ENCODE data around the gene ZNF609. TPM values are rescaled to one million over a fixed set of nuclear protein-coding genes. Genes with fewer than 3 reads are reported as not detected.

ZNF609 gene
- total RNA-seq, 2 donors from 2014 or later, result 52.3 to 54.8 TPM

DNA sequence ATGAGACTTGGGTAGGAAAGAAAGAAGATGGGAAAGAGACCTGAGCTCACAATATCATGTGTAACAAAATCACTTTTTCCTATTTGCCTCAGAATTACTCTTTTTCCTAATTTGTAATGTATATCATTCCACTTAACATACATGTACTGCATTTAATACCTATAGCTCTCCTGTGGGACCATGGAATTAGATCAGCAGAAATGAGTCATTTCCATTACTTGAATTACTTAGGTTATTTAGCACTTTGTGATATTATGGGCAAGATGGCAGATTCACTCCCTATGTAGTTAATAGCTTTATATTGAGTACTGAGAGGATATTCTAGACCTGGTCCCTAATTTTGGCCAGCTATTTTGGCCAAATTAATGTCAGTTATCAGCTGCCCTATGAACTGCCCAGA, 70.5 kb downstream of the ZNF609 start:
- no peaks in the 10 kb centered on the region for H3K27me3 Mint-ChIP-seq (ENCODE audit: insufficient read depth)
- H3K27ac Mint-ChIP-seq, result no peak overlapping the region
- peaks cover 18% of the 10 kb centered on the region for H3K36me3 Mint-ChIP-seq (ENCODE audit: low read depth)
- H3K9me3 Mint-ChIP-seq, result no peaks in the 10 kb centered on the region
- no peak overlapping the region for H3K27ac ChIP-seq (ENCODE audit: low read depth, low read length)
- TF ChIP-seq CTCF (conservative IDR thresholded peaks at IDR 0.05), result no peak
- no peak overlapping the region for H3K4me3 ChIP-seq (ENCODE audit: low read length)
- H3K9me3 ChIP-seq (ENCODE audit: control insufficient read depth, low read length), result no peaks in the 10 kb centered on the region
- H3K4me1 ChIP-seq (ENCODE audit: control insufficient read depth, insufficient read depth, low read length), result no peaks in the 10 kb centered on the region
- no peak overlapping the region for H3K4me3 Mint-ChIP-seq
- no peak overlapping the region for H3K9ac ChIP-seq (ENCODE audit: extremely low read depth, low read length, poor library complexity, severe bottlenecking)
- DNase-seq, result no peak
- peaks cover 32% of the 10 kb centered on the region for H3K4me1 Mint-ChIP-seq
- H3K27me3 ChIP-seq (ENCODE audit: control insufficient read depth, insufficient read depth, low read length, poor library complexity, severe bottlenecking), result no peaks in the 10 kb centered on the region
- H3K36me3 ChIP-seq (ENCODE audit: control insufficient read depth, insufficient read depth, low read length), result peaks cover 19% of the 10 kb centered on the region

- Mint-ChIP-seq H3K36me3 (ENCODE audit: low read depth) (peaks cover 18% of the 10 kb centered on the region), H3K4me3 (no peak overlapping the region), H3K27me3 (ENCODE audit: insufficient read depth) (no peaks in the 10 kb centered on the region), H3K4me1 (peaks cover 20% of the 10 kb centered on the region), H3K9me3 (no peaks in the 10 kb centered on the region), H3K27ac (no peak overlapping the region)
- Histone ChIP-seq H3K4me3 (ENCODE audit: low read length) (no peak overlapping the region), H3K9me3 (ENCODE audit: control insufficient read depth, low read length) (no peaks in the 10 kb centered on the region), H3K4me1 (ENCODE audit: control insufficient read depth, insufficient read depth, low read length) (no peaks in the 10 kb centered on the region), H3K36me3 (ENCODE audit: control insufficient read depth, insufficient read depth, low read length) (peaks cover 19% of the 10 kb centered on the region), H3K27ac (ENCODE audit: low read depth, low read length) (no peak overlapping the region), H3K27me3 (ENCODE audit: control insufficient read depth, insufficient read depth, low read length, poor library complexity, severe bottlenecking) (no peaks in the 10 kb centered on the region), H3K9ac (ENCODE audit: extremely low read depth, low read length, poor library complexity, severe bottlenecking) (no peak overlapping the region)
- WGBS, 2 experiments (ENCODE audit: insufficient coverage in 1 of 2, insufficient read length in 1 of 2), result 92 to 96% methylated on average over 7 to 12 of the region's 12 CpGs
- TF ChIP-seq CTCF (conservative IDR thresholded peaks at IDR 0.05), result no peak
- DNase-seq, result no peak
These were observed 72.3 kb downstream of the ZNF609 start for GRCh38 chr15:64532521-64533315.

DNA sequence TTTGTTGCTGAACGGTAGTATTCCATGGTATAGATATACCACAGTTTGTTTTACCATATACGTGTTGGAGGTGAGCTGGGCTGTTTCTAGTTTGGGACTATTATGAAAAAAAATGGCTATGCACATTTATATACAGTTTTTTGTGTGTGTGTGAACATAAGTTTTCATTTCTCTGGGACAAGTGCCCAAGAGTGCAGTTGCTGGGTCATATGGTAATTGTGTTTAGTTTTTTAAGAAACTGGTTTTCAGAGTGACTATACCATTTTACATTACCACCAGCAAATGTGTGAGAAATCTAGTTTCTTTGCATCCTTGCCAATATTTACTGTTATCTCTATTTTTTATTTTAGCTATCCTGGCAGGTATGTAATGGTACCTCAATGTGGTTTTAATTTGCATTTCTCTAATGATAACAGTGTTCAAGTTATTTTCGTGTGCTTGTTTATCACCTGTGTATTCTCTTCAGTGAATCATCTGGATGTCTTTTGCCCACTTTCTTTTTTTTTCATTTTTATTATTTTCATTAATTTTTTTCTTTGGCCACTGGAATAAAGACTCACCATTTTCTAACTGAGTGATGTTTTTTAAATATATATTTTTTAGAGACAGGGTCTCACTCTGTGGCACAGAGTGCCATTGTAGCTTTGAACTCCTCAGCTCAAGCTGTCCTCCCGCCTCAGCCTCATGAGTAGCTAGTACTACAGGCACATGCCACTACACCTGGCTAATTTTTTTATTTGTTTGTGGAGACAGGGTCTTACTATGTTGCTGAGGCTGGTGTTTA, 75.3 kb downstream of the ZNF609 start:
- H3K27ac Mint-ChIP-seq, result no peak overlapping the region
- Histone ChIP-seq H3K4me3 (ENCODE audit: low read length) (no peak overlapping the region), H3K4me1 (ENCODE audit: control insufficient read depth, insufficient read depth, low read length) (no peaks in the 10 kb centered on the region), H3K27me3 (ENCODE audit: control insufficient read depth, insufficient read depth, low read length, poor library complexity, severe bottlenecking) (no peaks in the 10 kb centered on the region), H3K27ac (ENCODE audit: low read depth, low read length) (no peak overlapping the region), H3K9ac (ENCODE audit: extremely low read depth, low read length, poor library complexity, severe bottlenecking) (no peak overlapping the region), H3K9me3 (ENCODE audit: control insufficient read depth, low read length) (no peaks in the 10 kb centered on the region), H3K36me3 (ENCODE audit: control insufficient read depth, insufficient read depth, low read length) (peaks cover 6% of the 10 kb centered on the region)
- peaks cover 5% of the 10 kb centered on the region for H3K36me3 Mint-ChIP-seq (ENCODE audit: low read depth)
- H3K9me3 Mint-ChIP-seq, result no peaks in the 10 kb centered on the region
- peaks cover 13% of the 10 kb centered on the region for H3K4me1 Mint-ChIP-seq
- no peak overlapping the region for H3K4me3 Mint-ChIP-seq
- TF ChIP-seq CTCF (conservative IDR thresholded peaks at IDR 0.05), result no peak
- no peaks in the 10 kb centered on the region for H3K27me3 Mint-ChIP-seq (ENCODE audit: insufficient read depth)
- WGBS, 2 experiments (ENCODE audit: insufficient coverage in 1 of 2, insufficient read length in 1 of 2), result 94 to 100% methylated on average over 1 to 4 of the region's 4 CpGs
- DNase-seq, result no peak
